Measurements from ENCODE around the gene CNOT9. TPM values are rescaled to one million over a fixed set of nuclear protein-coding genes. Genes with fewer than 3 reads are reported as not detected.

CNOT9 gene
- total and polyA plus RNA-seq, 10 of the 15 experiments (the other 5 are each of a cell fraction or from before 2014, with no cell fraction given) = 51.0 to 172 (median 98.2) TPM

GRCh38 chr2:218645126-218645525 is 76.5 kb downstream of the CNOT9 start:
- in situ Hi-C loops (cut with MboI) = loop anchor here (5.0 kb wide), 1 partner anchor 238 kb away; no protein-coding TSS in a partner anchor
- H2AFZ ChIP-seq (ENCODE audit: control insufficient read depth, low read depth, low read length) = no peak overlapping the region
- peaks cover 2% of the 10 kb centered on the region; the same call in 1 of the 2 replicates for H3K79me2 ChIP-seq (ENCODE audit: control insufficient read depth, insufficient read depth, low read length)
- FAIRE-seq (no peak), DNase-seq (ENCODE audit: low read depth, low spot score) (no peak), ATAC-seq (peak; percentile 21)
- SMC1A ChIA-PET (ENCODE audit: uncharacterized antibody, unreplicated experiment) = interaction anchor here (1.3 kb wide), 1 partner anchor 128 kb away, joined by 4 read pairs; no protein-coding TSS in a partner anchor
- H3K9me3 ChIP-seq (replicated peaks; ENCODE audit: control insufficient read depth, insufficient read depth, low read length) = no peaks in the 10 kb centered on the region
- CTCF ChIA-PET = interaction anchor here (1.1 to 1.2 kb wide), 2 partner anchors 67 to 207 kb away, joined by 3 read pairs; no protein-coding TSS in a partner anchor
- H3K36me3 ChIP-seq (ENCODE audit: control insufficient read depth in 2 of 2, insufficient read depth in 2 of 2, low read length in 1 of 2) = peaks cover 34 to 35% of the 10 kb centered on the region in 2 experiments
- no peak overlapping the region for H3K4me2 ChIP-seq (ENCODE audit: control insufficient read depth, insufficient read depth)
- H3K9ac ChIP-seq (ENCODE audit: control insufficient read depth, insufficient read depth, low read length) = no peak overlapping the region
- intact Hi-C loops (cut with micrococcal nuclease; ENCODE audit: unreplicated experiment) = no loop called here
- no peak for TF ChIP-seq BRCA1 (IDR thresholded peaks at IDR 0.05; ENCODE audit: low read depth, low read length)
- TF ChIP-seq ZNF217 (IDR thresholded peaks at IDR 0.05) = no peak
- TF ChIP-seq ZSCAN29 (IDR thresholded peaks at IDR 0.05) = no peak
- TF ChIP-seq GABPA (IDR thresholded peaks at IDR 0.05; ENCODE audit: low read depth) = no peak
- TF ChIP-seq CREM (IDR thresholded peaks at IDR 0.05; ENCODE audit: low read depth) = no peak
- no peak for TF ChIP-seq SUPT20H (IDR thresholded peaks at IDR 0.05; ENCODE audit: borderline replicate concordance, control insufficient read depth, low read depth, low read length)
- no peak for TF ChIP-seq KAT2A (conservative IDR thresholded peaks at IDR 0.05; ENCODE audit: control insufficient read depth, low read depth, low read length)
- TF ChIP-seq PKNOX1 (IDR thresholded peaks at IDR 0.05) = no peak
- TF ChIP-seq HDAC2 (IDR thresholded peaks at IDR 0.05) = no peak
- no peak for TF ChIP-seq PBX3 (IDR thresholded peaks at IDR 0.05; ENCODE audit: insufficient replicate concordance, low read depth, low read length)
- no TSS peak for BruUV-seq (replicated peaks)
- no peak overlapping the region for H3K4me3 ChIP-seq
- no peak overlapping the region for H3K27ac ChIP-seq (ENCODE audit: control insufficient read depth, insufficient read depth)
- no peaks in the 10 kb centered on the region for H3K27me3 ChIP-seq (replicated peaks in 1 of 2; ENCODE audit: control insufficient read depth in 2 of 2, insufficient read depth in 2 of 2, low read length in 1 of 2)
- H4K20me1 ChIP-seq (ENCODE audit: control insufficient read depth, insufficient read depth) = no peaks in the 10 kb centered on the region
- RAD21 ChIA-PET (ENCODE audit: unreplicated experiment) = no interaction called here
- no peaks in the 10 kb centered on the region for H3K4me1 ChIP-seq (ENCODE audit: control insufficient read depth, insufficient read depth, low read length)
- POLR2A ChIA-PET = no interaction called here
- 100% methylated on average over 1 of the region's 1 CpG for WGBS (ENCODE audit: insufficient coverage, insufficient replicate concordance, low lambda C conversion rate, missing lambda C conversion rate)

Small RNAs within 50 kb of the gene (small RNA-seq; reads per million reads assigned to genes)
- not detected for gene RNU6-136P

Other genes starting within 250 kb of the CNOT9 start
Only the 7 nearest of the 12 such genes appear.
- 9.7 and 10.2 TPM in 2 replicates for gene USP37, start 488 bp upstream of the CNOT9 start, total RNA-seq (2014; rRNA removed)
- gene USP37, start 488 bp upstream of the CNOT9 start, total RNA-seq (2014; rRNA removed; fragmentation: Illumina TruSeq; extraction: Trizol) = 16.0 and 16.3 TPM in 2 replicates
- gene USP37, start 488 bp upstream of the CNOT9 start, total RNA-seq (2021) = 15.6 and 18.6 TPM in 2 replicates
- gene USP37, start 488 bp upstream of the CNOT9 start, polyA plus RNA-seq (2011; rRNA removed) = 14.4 and 23.6 TPM in 2 replicates
- gene USP37, start 488 bp upstream of the CNOT9 start, polyA plus RNA-seq (2014; fragmentation: Illumina TruSeq; extraction: Trizol) = 10.2 and 12.5 TPM in 2 replicates
- 1 to 10 TPM; 2.8 to 4.1 TPM for gene USP37, start 488 bp upstream of the CNOT9 start, polyA plus RNA-seq (2014; fragmentation: Nextera tagmentation; extraction: Ambion mirVana)
- 5.7 and 6.6 TPM in 2 replicates for gene USP37, start 488 bp upstream of the CNOT9 start, polyA plus RNA-seq (2014; rRNA removed)
- gene USP37, start 488 bp upstream of the CNOT9 start, polyA plus RNA-seq (2016; fragmentation: Nextera tagmentation; extraction: Ambion mirVana) = 10 to 100 TPM; 10.7 to 10.8 TPM
- under 0.01 TPM in 1 of 2 replicates, not detected in the other for gene PLCD4, start 39.1 kb downstream of the CNOT9 start, total RNA-seq (2014; rRNA removed)
- 0.05 TPM in 1 of 2 replicates, not detected in the other for gene PLCD4, start 39.1 kb downstream of the CNOT9 start, total RNA-seq (2014; rRNA removed; fragmentation: Illumina TruSeq; extraction: Trizol)
- 0.28 TPM in 1 of 2 replicates, not detected in the other for gene PLCD4, start 39.1 kb downstream of the CNOT9 start, total RNA-seq (2021)
- 0.07 and 0.09 TPM in 2 replicates for gene PLCD4, start 39.1 kb downstream of the CNOT9 start, polyA plus RNA-seq (2011; rRNA removed)
- gene PLCD4, start 39.1 kb downstream of the CNOT9 start, polyA plus RNA-seq (2014; fragmentation: Illumina TruSeq; extraction: Trizol) = 0.03 and 0.11 TPM in 2 replicates
- gene PLCD4, start 39.1 kb downstream of the CNOT9 start, polyA plus RNA-seq (2014; fragmentation: Nextera tagmentation; extraction: Ambion mirVana) = under 1 TPM; 0.18 to 0.27 TPM
- 0.10 TPM in 1 of 2 replicates, not detected in the other for gene PLCD4, start 39.1 kb downstream of the CNOT9 start, polyA plus RNA-seq (2014; rRNA removed)
- gene PLCD4, start 39.1 kb downstream of the CNOT9 start, polyA plus RNA-seq (2016; fragmentation: Nextera tagmentation; extraction: Ambion mirVana) = 1 to 10 TPM in 1 of 2 experiments, under 1 TPM in 1; 0.99 to 1.5 TPM
- gene ZNF142, start 90.8 kb downstream of the CNOT9 start, total RNA-seq (2014; rRNA removed) = 16.6 and 21.7 TPM in 2 replicates
- 8.5 and 10.0 TPM in 2 replicates for gene ZNF142, start 90.8 kb downstream of the CNOT9 start, total RNA-seq (2014; rRNA removed; fragmentation: Illumina TruSeq; extraction: Trizol)
- gene ZNF142, start 90.8 kb downstream of the CNOT9 start, total RNA-seq (2021) = 33.8 and 40.9 TPM in 2 replicates
- 2.1 and 4.5 TPM in 2 replicates for gene ZNF142, start 90.8 kb downstream of the CNOT9 start, polyA plus RNA-seq (2011; rRNA removed)
- gene ZNF142, start 90.8 kb downstream of the CNOT9 start, polyA plus RNA-seq (2014; fragmentation: Illumina TruSeq; extraction: Trizol) = 7.2 and 16.3 TPM in 2 replicates
- gene ZNF142, start 90.8 kb downstream of the CNOT9 start, polyA plus RNA-seq (2014; fragmentation: Nextera tagmentation; extraction: Ambion mirVana) = 1 to 10 TPM; 1.3 to 2.4 TPM
- gene ZNF142, start 90.8 kb downstream of the CNOT9 start, polyA plus RNA-seq (2014; rRNA removed) = 13.8 and 17.1 TPM in 2 replicates
- 10 to 100 TPM; 19.9 to 21.1 TPM for gene ZNF142, start 90.8 kb downstream of the CNOT9 start, polyA plus RNA-seq (2016; fragmentation: Nextera tagmentation; extraction: Ambion mirVana)
- 35.1 and 53.7 TPM in 2 replicates for gene BCS1L, start 90.8 kb downstream of the CNOT9 start, total RNA-seq (2014; rRNA removed)
- 33.2 and 40.4 TPM in 2 replicates for gene BCS1L, start 90.8 kb downstream of the CNOT9 start, total RNA-seq (2014; rRNA removed; fragmentation: Illumina TruSeq; extraction: Trizol)
- 49.0 and 55.8 TPM in 2 replicates for gene BCS1L, start 90.8 kb downstream of the CNOT9 start, total RNA-seq (2021)
- gene BCS1L, start 90.8 kb downstream of the CNOT9 start, polyA plus RNA-seq (2011; rRNA removed) = 42.2 and 61.3 TPM in 2 replicates
- 28.9 and 46.1 TPM in 2 replicates for gene BCS1L, start 90.8 kb downstream of the CNOT9 start, polyA plus RNA-seq (2014; fragmentation: Illumina TruSeq; extraction: Trizol)
- gene BCS1L, start 90.8 kb downstream of the CNOT9 start, polyA plus RNA-seq (2014; fragmentation: Nextera tagmentation; extraction: Ambion mirVana) = 10 to 100 TPM; 77.1 to 77.8 TPM
- gene BCS1L, start 90.8 kb downstream of the CNOT9 start, polyA plus RNA-seq (2014; rRNA removed) = 69.2 and 76.5 TPM in 2 replicates
- gene BCS1L, start 90.8 kb downstream of the CNOT9 start, polyA plus RNA-seq (2016; fragmentation: Nextera tagmentation; extraction: Ambion mirVana) = 100 to 1,000 TPM in 1 of 2 experiments, 10 to 100 TPM in 1; 92.5 to 114 TPM
- gene RNF25, start 103.2 kb downstream of the CNOT9 start, total RNA-seq (2014; rRNA removed) = 45.2 and 45.3 TPM in 2 replicates
- 29.3 and 30.0 TPM in 2 replicates for gene RNF25, start 103.2 kb downstream of the CNOT9 start, total RNA-seq (2014; rRNA removed; fragmentation: Illumina TruSeq; extraction: Trizol)
- 20.6 and 25.3 TPM in 2 replicates for gene RNF25, start 103.2 kb downstream of the CNOT9 start, total RNA-seq (2021)
- gene RNF25, start 103.2 kb downstream of the CNOT9 start, polyA plus RNA-seq (2011; rRNA removed) = 38.2 and 70.4 TPM in 2 replicates
- gene RNF25, start 103.2 kb downstream of the CNOT9 start, polyA plus RNA-seq (2014; fragmentation: Illumina TruSeq; extraction: Trizol) = 27.9 and 35.7 TPM in 2 replicates
- 1 to 10 TPM; 1.3 to 6.9 TPM for gene RNF25, start 103.2 kb downstream of the CNOT9 start, polyA plus RNA-seq (2014; fragmentation: Nextera tagmentation; extraction: Ambion mirVana)
- gene RNF25, start 103.2 kb downstream of the CNOT9 start, polyA plus RNA-seq (2014; rRNA removed) = 35.3 and 38.0 TPM in 2 replicates
- gene RNF25, start 103.2 kb downstream of the CNOT9 start, polyA plus RNA-seq (2016; fragmentation: Nextera tagmentation; extraction: Ambion mirVana) = 10 to 100 TPM; 24.6 to 27.4 TPM
- gene STK36, start 103.2 kb downstream of the CNOT9 start, total RNA-seq (2014; rRNA removed) = 12.3 and 18.4 TPM in 2 replicates
- 6.8 and 7.5 TPM in 2 replicates for gene STK36, start 103.2 kb downstream of the CNOT9 start, total RNA-seq (2014; rRNA removed; fragmentation: Illumina TruSeq; extraction: Trizol)
- 17.0 and 20.0 TPM in 2 replicates for gene STK36, start 103.2 kb downstream of the CNOT9 start, total RNA-seq (2021)
- gene STK36, start 103.2 kb downstream of the CNOT9 start, polyA plus RNA-seq (2011; rRNA removed) = 15.6 and 22.8 TPM in 2 replicates
- 13.6 and 18.0 TPM in 2 replicates for gene STK36, start 103.2 kb downstream of the CNOT9 start, polyA plus RNA-seq (2014; fragmentation: Illumina TruSeq; extraction: Trizol)
- 1 to 10 TPM; 4.0 to 7.3 TPM for gene STK36, start 103.2 kb downstream of the CNOT9 start, polyA plus RNA-seq (2014; fragmentation: Nextera tagmentation; extraction: Ambion mirVana)
- gene STK36, start 103.2 kb downstream of the CNOT9 start, polyA plus RNA-seq (2014; rRNA removed) = 17.5 and 19.1 TPM in 2 replicates
- gene STK36, start 103.2 kb downstream of the CNOT9 start, polyA plus RNA-seq (2016; fragmentation: Nextera tagmentation; extraction: Ambion mirVana) = 10 to 100 TPM; 15.2 to 18.1 TPM
- gene TTLL4, start 142.0 kb downstream of the CNOT9 start, total RNA-seq (2014; rRNA removed) = 22.3 and 31.7 TPM in 2 replicates
- 20.4 and 20.7 TPM in 2 replicates for gene TTLL4, start 142.0 kb downstream of the CNOT9 start, total RNA-seq (2014; rRNA removed; fragmentation: Illumina TruSeq; extraction: Trizol)
- 49.1 and 51.7 TPM in 2 replicates for gene TTLL4, start 142.0 kb downstream of the CNOT9 start, total RNA-seq (2021)
- 35.9 and 50.8 TPM in 2 replicates for gene TTLL4, start 142.0 kb downstream of the CNOT9 start, polyA plus RNA-seq (2011; rRNA removed)
- gene TTLL4, start 142.0 kb downstream of the CNOT9 start, polyA plus RNA-seq (2014; fragmentation: Illumina TruSeq; extraction: Trizol) = 62.7 and 63.1 TPM in 2 replicates
- gene TTLL4, start 142.0 kb downstream of the CNOT9 start, polyA plus RNA-seq (2014; fragmentation: Nextera tagmentation; extraction: Ambion mirVana) = 10 to 100 TPM; 16.6 to 18.7 TPM
- 34.1 and 35.7 TPM in 2 replicates for gene TTLL4, start 142.0 kb downstream of the CNOT9 start, polyA plus RNA-seq (2014; rRNA removed)
- gene TTLL4, start 142.0 kb downstream of the CNOT9 start, polyA plus RNA-seq (2016; fragmentation: Nextera tagmentation; extraction: Ambion mirVana) = 10 to 100 TPM; 27.5 to 38.0 TPM

All from GM12878 (cell line).